Left lung (tissue), 10 donors: ENCODE data around the gene FAM222A. TPM values are rescaled to one million over a fixed set of nuclear protein-coding genes. Genes with fewer than 3 reads are reported as not detected.
A peak's percentile ranks its signal among the peaks of the same experiment; 100 is the strongest.

Experiments used
- ATAC-seq: fragments of 200-7000 bp; cut with Tn5 transposase; one replicate; pipeline ENCODE4 v1.9.1; 2020; ENCODE audit warnings: moderate library complexity
- DNase-seq, 4 donors: peaks; one replicate each; pipeline ENCODE4 v3.0.0-alpha.2; 2013 to 2020
- H3K27ac ChIP-seq, 2 donors: fragments of 200-600 bp; sonication (generic) in 1 of 2; one replicate each; pipeline versions ENCODE4 v1.5.0 to v1.8.0; 2020 to 2021
- H3K27me3 ChIP-seq, 2 donors: fragments of 200-600 bp; sonication (generic) in 1 of 2; one replicate each; pipeline versions ENCODE4 v1.5.0 to v1.8.0; 2020 to 2021
- H3K36me3 ChIP-seq, 2 donors: fragments of 200-600 bp; sonication (generic) in 1 of 2; one replicate each; pipeline versions ENCODE4 v1.5.0 to v1.8.0; 2020 to 2021
- H3K4me1 ChIP-seq, 2 donors: fragments of 200-600 bp; one replicate each; pipeline ENCODE4 v1.8.0; 2021
- H3K4me3 ChIP-seq, 2 donors: fragments of 200-600 bp; sonication (generic) in 1 of 2; one replicate each; pipeline versions ENCODE4 v1.5.0 to v1.8.0; 2020 to 2021; ENCODE audit warnings: mild to moderate bottlenecking in 1 of 2
- H3K9me3 ChIP-seq, 2 donors: fragments of 200-600 bp; sonication (generic) in 1 of 2; one replicate each; pipeline versions ENCODE4 v1.5.0 to v1.8.0; 2020 to 2021
- CTCF ChIP-seq, 2 donors: fragments of 200-600 bp; sonication (generic) in 1 of 2; IDR thresholded peaks; one replicate each; pipeline versions ENCODE4 v1.5.0 to v1.8.0; 2021; ENCODE audit warnings: antibody characterized with exemption in 2 of 2
- intact Hi-C, 2 donors: fragments of 100-400 bp; cut with DNase I; formaldehyde crosslinking; loops; one replicate each; pipeline versions ENCODE4 v1.11.2 to v1.14.2; 2022
- polyA plus RNA-seq, 6 donors: library from polyadenylated mRNA; unstranded; fragments of 120-200 nt; gene quantifications; one replicate each; pipeline ENCODE4 v1.2.1, GENCODE V29; 2013; ENCODE audit not compliant: insufficient read length in 6 of 6
- total RNA-seq, 2 donors: library from RNA; stranded (reverse); fragmentation: NEBNext Ultra II Directional; extraction: Animal tissue kit (Norgen Biotek cat#: 25700); gene quantifications; one replicate each; pipeline ENCODE4 v1.2.1, GENCODE V29; 2021
- donor health status: DM: no; HTN: yes; CAD: no.
- donor health status: DM: no; HTN: no; CAD: no.

Gene FAM222A
- total and polyA plus RNA-seq, 8 donors: 1.8 to 4.0 (median 2.6) TPM

- Histone ChIP-seq H3K27ac (no peak overlapping the region), H3K4me1 (peaks cover 4 to 15% of the 10 kb centered on the region in 2 donors), H3K27me3 (peaks cover 0 to 40% of the 10 kb centered on the region in 2 donors), H3K36me3 (no peaks in the 10 kb centered on the region), H3K4me3 (no peak overlapping the region), H3K9me3 (no peaks in the 10 kb centered on the region)
- TF ChIP-seq CTCF (IDR thresholded peaks at IDR 0.05): no peak
- intact Hi-C loops: no loop called here
- no peak for DNase-seq
- no peak for ATAC-seq
Measured at GRCh38 chr12:109720857-109721189, 7.2 kb downstream of the FAM222A start.

- Histone ChIP-seq H3K27me3 (peaks cover 0 to 35% of the 10 kb centered on the region in 2 donors), H3K4me1 (peaks cover 4 to 13% of the 10 kb centered on the region in 2 donors), H3K36me3 (no peaks in the 10 kb centered on the region), H3K27ac (no peak overlapping the region), H3K4me3 (no peak overlapping the region), H3K9me3 (no peaks in the 10 kb centered on the region)
- intact Hi-C loops: no loop called here
- DNase-seq: no peak
- TF ChIP-seq CTCF (IDR thresholded peaks at IDR 0.05): no peak
- no peak for ATAC-seq
Measured at GRCh38 chr12:109721276-109721675, 7.7 kb downstream of the FAM222A start.

GRCh38 chr12:109722022-109722720, 8.5 kb downstream of the FAM222A start:
- no peak for ATAC-seq
- peaks cover 0 to 28% of the 10 kb centered on the region in 2 donors for H3K27me3 ChIP-seq
- intact Hi-C loops: no loop called here
- H3K9me3 ChIP-seq: no peaks in the 10 kb centered on the region
- TF ChIP-seq CTCF (IDR thresholded peaks at IDR 0.05): no peak
- H3K36me3 ChIP-seq: no peaks in the 10 kb centered on the region
- H3K27ac ChIP-seq: no peak overlapping the region
- DNase-seq: peak in 1 of 4 donors; percentile 52
- H3K4me1 ChIP-seq: peaks cover 0 to 13% of the 10 kb centered on the region in 2 donors
- no peak overlapping the region for H3K4me3 ChIP-seq

GRCh38 chr12:109722721-109723094, 9.1 kb downstream of the FAM222A start:
- DNase-seq: no peak
- Histone ChIP-seq H3K27ac (no peak overlapping the region), H3K27me3 (peaks cover 0 to 22% of the 10 kb centered on the region in 2 donors), H3K9me3 (no peaks in the 10 kb centered on the region), H3K4me1 (peaks cover 0 to 13% of the 10 kb centered on the region in 2 donors), H3K4me3 (no peak overlapping the region), H3K36me3 (no peaks in the 10 kb centered on the region)
- no peak for TF ChIP-seq CTCF (IDR thresholded peaks at IDR 0.05)
- no peak for ATAC-seq
- intact Hi-C loops: no loop called here

GRCh38 chr12:109723311-109723881, 9.8 kb downstream of the FAM222A start:
- peaks cover 0 to 12% of the 10 kb centered on the region in 2 donors for H3K4me1 ChIP-seq
- H3K4me3 ChIP-seq: no peak overlapping the region
- no peaks in the 10 kb centered on the region for H3K9me3 ChIP-seq
- no peak for TF ChIP-seq CTCF (IDR thresholded peaks at IDR 0.05)
- intact Hi-C loops: no loop called here
- H3K36me3 ChIP-seq: no peaks in the 10 kb centered on the region
- DNase-seq: peak in 1 of 4 donors; percentile 67
- peaks cover 0 to 15% of the 10 kb centered on the region in 2 donors for H3K27me3 ChIP-seq
- H3K27ac ChIP-seq: no peak overlapping the region
- no peak for ATAC-seq
